Suppressor macrophage (primary cell): ENCODE results near the gene KIAA0513.

Source experiments
- DNase-seq, 4 experiments: peaks; one replicate each; pipeline ENCODE4 v3.0.0-alpha.2; 2020 to 2022
- total RNA-seq, 17 experiments: gene quantifications; one replicate each; lab custom pipeline; 2026; ENCODE audit warnings: mixed read lengths in 6 of 17, inconsistent platforms in 3 of 17; lab: John Stamatoyannopoulos, UW

Gene KIAA0513, protein sequence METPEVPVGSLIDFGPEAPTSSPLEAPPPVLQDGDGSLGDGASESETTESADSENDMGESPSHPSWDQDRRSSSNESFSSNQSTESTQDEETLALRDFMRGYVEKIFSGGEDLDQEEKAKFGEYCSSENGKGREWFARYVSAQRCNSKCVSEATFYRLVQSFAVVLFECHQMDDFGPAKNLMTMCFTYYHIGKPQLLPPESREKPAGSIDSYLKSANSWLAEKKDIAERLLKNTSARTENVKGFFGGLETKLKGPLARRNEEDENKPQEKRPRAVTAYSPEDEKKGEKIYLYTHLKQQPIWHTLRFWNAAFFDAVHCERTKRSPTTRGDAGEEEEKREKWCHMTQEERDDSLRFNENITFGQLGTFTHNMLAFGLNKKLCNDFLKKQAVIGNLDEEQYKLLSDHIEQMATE
- 4.2 to 123 (median 47.3) reads per million in 17 experiments for total RNA-seq

DNA sequence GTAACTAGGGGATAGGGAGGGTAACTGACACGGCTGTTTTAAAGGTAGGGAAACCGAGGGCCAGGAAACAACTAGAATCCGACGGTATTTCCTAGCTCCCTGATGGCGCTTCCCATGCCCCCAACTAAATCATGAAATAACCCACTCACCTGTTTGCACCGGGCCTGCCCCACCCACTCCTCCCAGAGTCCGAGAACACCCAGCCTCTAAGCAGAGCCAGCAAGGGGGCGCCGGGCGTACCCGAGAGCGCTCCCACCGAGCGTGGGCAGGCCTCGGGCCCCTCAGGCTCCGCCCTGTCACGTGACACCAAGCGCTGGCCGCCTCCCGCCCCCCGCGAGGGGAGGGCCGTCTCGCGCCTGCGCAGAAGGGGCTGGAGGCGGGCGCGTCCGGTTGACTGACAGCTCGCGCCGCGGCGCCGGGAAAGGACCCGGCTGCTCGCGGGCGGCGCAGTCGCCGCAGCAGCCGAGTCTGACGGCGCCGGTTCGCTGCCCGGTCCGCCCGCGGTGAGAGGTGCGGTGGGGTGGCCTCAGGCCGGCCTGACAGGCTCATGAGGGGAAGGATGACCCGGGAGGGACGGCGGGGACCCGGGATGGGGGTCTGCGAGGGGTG, at the start of gene KIAA0513:
Gene KIAA0513 (plus strand): TSS at position 447 of the 609 bp plus-strand sequence. CDS start 39,277 bp downstream, outside the sequence.
- peak; percentile 98 to 99 (median 98) for DNase-seq

GRCh38 chr16:84979516-84979915, 48.1 kb upstream of the KIAA0513 start:
- DNase-seq: no peak

- DNase-seq: peak; percentile 63 to 82 (median 76)
These were observed 45.2 kb upstream of the KIAA0513 start for GRCh38 chr16:84982434-84982833.

- peak in 1 of 4 experiments; percentile 31 for DNase-seq
These were observed 42.2 kb upstream of the KIAA0513 start for GRCh38 chr16:84985079-84986065.

DNA sequence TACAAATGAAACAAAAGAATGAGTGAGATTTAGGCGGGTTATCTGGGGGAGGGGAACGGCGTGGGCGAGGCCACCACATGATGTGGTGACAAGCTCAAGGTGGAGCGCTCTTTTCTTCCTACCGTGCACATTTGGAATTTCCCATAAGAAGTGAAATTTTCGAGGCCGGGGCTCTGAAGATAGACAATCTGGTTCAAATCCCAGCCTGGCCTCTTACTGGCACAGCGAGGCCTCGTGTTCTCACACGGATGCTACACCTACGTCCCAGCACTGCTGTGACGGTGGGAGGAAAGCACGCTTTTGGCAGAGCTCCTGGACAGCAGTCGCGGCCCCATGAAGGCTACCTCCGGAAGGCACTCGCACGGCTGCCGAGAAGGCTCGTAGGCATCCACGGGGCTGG, 41.5 kb upstream of the KIAA0513 start:
- DNase-seq: no peak

GRCh38 chr16:84986879-84987278, 40.7 kb upstream of the KIAA0513 start:
- no peak for DNase-seq

GRCh38 chr16:84988328-84989080, 39.1 kb upstream of the KIAA0513 start:
- no peak for DNase-seq

GRCh38 chr16:84989749-84990620, 37.6 kb upstream of the KIAA0513 start:
- DNase-seq: no peak

DNA sequence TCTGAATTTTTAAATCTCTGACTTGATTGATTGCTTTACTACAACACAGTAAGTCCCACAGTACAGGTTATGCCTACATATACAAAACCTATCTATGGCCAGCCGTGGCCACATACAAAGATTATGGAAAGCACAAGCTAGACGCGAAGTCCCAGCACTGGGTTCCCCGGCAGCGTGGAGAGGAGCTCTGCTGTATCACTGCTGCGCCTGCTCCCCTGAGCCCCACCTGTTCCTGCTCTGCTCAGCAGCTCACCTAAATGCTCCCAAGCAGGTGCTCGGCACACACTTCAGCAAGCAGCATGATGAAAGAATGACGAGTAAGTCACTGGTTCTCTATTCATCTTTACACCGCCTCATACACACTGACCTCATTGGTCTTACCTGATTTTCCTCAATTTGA, 36.8 kb upstream of the KIAA0513 start:
- DNase-seq: no peak

DNA sequence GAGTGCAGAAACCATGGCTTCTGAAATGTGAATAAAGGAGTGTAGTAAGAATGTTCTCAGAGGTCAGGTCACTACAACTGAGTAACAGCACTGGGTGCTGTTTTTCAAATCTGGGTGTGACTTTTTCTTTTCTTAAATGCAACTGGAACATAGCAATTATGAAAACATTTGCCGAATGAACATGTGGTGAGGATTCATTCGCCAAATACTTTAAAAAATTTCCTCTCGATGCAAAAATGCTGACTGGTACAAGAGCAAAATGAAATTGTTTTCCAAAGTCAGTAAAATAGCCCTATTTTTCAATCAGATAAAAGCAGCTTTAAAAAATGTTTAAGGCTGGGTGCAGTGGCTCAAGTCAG, 34.9 kb upstream of the KIAA0513 start:
- no peak for DNase-seq

GRCh38 chr16:84993926-84994325, 33.7 kb upstream of the KIAA0513 start:
- no peak for DNase-seq

- no peak for DNase-seq
These were observed 31.9 kb upstream of the KIAA0513 start for GRCh38 chr16:84995663-84996062.

DNA sequence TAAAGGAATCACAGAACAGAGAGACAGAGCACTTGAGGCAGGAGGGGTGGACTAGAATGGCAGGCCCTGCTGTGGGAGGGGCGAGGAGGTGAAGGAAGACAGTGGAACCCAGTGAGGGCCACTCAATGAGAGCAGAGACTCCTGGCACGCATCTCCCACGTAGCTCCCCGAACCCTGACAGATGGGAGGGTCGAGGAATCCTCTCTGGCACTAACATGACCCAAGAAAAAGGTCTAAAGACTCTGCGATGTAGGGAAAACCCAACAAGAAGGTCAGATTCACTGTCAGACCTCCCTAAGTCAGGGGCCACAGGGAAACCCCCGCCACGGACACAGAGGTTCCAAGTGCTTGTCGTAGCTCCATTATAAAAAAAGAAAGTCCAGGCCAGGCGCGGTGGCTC, 31.2 kb upstream of the KIAA0513 start:
- DNase-seq: no peak

DNA sequence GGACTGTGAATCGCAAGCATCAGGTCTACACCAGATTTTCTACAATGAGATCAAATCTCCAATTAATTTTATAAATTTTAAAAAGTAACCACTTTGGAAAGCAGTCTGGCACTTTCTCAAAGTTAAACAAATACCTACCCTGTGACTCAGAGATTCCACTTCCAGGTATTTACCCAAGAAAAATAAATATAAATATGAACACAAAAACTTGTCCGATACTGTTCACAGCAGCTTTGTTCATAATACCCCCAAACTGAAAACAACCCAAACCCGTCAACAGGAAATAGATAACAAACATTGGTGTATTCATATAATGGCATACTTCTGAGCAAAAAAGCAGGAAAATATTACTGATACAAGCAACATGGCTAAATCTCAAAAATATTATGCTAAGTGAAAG, 28.4 kb upstream of the KIAA0513 start:
- DNase-seq: no peak

- no peak for DNase-seq
These were observed 27.6 kb upstream of the KIAA0513 start for GRCh38 chr16:84999857-85000480.

- DNase-seq: no peak
These were observed 25.5 kb upstream of the KIAA0513 start for GRCh38 chr16:85002099-85002541.

- peak; percentile 80 to 91 (median 89) for DNase-seq
These were observed 25.0 kb upstream of the KIAA0513 start for GRCh38 chr16:85002608-85003007.

- DNase-seq: peak in 1 of 4 experiments; percentile 30
These were observed 24.5 kb upstream of the KIAA0513 start for GRCh38 chr16:85003076-85003475.

DNA sequence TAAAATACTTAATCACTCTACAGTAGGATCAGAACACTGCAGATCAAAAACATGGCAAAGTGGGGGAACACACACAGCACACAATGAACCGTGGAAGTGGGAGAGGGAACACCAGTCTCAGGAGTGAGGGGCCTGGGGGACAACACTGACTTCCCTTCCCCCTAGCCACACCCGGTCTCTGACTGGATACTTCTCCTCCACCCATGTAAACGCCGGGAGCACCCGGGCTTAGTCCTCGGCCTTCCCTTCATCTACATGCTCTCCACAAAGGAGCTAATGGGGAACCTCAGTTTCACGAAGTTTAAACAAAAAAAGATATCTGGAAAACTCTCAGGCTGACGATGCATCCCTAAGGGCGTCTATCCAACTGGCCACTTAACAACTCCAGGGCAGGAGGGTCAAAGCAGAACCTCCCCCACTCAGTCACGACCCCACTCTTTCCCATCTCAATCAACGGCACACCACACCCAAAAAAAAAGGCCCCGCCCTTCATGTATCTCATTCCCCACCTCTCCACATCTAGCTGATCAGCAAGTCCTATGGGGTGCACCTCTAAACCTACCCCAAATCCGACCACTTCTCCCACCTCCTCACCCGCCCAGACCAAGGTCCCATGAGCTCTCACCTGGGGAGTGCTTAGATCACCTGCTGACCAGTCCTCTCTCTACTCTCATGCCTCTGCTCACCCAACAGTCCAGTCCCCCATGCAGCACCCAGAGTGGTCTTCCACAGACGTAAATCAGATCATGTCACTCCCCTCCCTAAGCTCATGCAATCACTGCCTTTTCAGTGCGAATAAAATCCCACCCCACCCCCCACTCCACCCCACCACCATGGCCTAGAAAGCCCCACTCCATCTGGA, 23.6 kb upstream of the KIAA0513 start:
- peak in 3 of 4 experiments; percentile 53 to 67 (median 59) for DNase-seq
